ENCODE measurements around the gene SH3BGR.

SH3BGR gene

GRCh38 chr21:39555911-39556590, 104.3 kb downstream of the SH3BGR start:
- DNase-seq: no peak

- no peak for DNase-seq
Measured at GRCh38 chr21:39559511-39559910, 107.7 kb downstream of the SH3BGR start.

- no peak for DNase-seq
Measured at GRCh38 chr21:39561140-39561539, 109.4 kb downstream of the SH3BGR start.

GRCh38 chr21:39562791-39563770, 111.3 kb downstream of the SH3BGR start:
- no peak for DNase-seq

- DNase-seq: no peak
Measured at GRCh38 chr21:39564200-39564599, 112.4 kb downstream of the SH3BGR start.
